IPS-15b (cell line): ENCODE measurements around the gene ATRX.
"Not testable (repeated sequence)": the region's sequence is repeated elsewhere in the genome, so short reads cannot be mapped to it uniquely, and the experiment has no call there.

Experiments
- H3K27me3 ChIP-seq: one replicate; pipeline ENCODE4 v1.6.1; 2013; ENCODE audit warnings: low read length; ENCODE audit not compliant: control insufficient read depth, insufficient read depth
- H3K36me3 ChIP-seq: one replicate; pipeline ENCODE4 v1.6.1; 2013; ENCODE audit warnings: low read length; ENCODE audit not compliant: control insufficient read depth, insufficient read depth
- H3K4me1 ChIP-seq: one replicate; pipeline ENCODE4 v1.6.1; 2013; ENCODE audit warnings: mild to moderate bottlenecking, low read length; ENCODE audit not compliant: control insufficient read depth, insufficient read depth
- H3K4me3 ChIP-seq: one replicate; pipeline ENCODE4 v1.5.1; 2013; ENCODE audit warnings: low read depth, low read length
- H3K9ac ChIP-seq: one replicate; pipeline ENCODE4 v1.6.1; 2013; ENCODE audit warnings: low read depth, mild to moderate bottlenecking, low read length
- H3K9me3 ChIP-seq: one replicate; pipeline ENCODE4 v1.6.1; 2013; ENCODE audit warnings: mild to moderate bottlenecking, low read length; ENCODE audit not compliant: control insufficient read depth, insufficient read depth

The ATRX gene

DNA sequence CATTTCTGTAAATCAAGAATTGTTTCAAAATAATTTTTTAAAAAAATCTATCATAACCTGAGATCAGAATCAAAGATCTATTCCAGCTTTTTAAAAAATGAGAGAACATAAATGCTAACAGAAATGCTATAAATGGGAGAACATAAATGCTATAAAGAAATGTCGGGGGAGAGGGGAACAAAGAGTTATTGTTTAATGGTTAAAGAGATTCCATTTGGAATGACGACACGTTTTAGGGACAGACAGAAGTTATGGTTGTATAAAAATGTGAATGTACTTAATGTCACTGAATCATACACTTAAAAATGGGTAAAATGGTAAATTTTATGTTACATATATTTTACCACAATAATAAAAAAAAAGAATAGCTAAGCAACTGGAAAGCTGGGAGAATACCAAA, 127.1 kb downstream of the ATRX start:
- Histone ChIP-seq H3K9me3 (no peaks in the 10 kb centered on the region), H3K27me3 (no peaks in the 10 kb centered on the region), H3K9ac (no peak overlapping the region), H3K4me1 (no peaks in the 10 kb centered on the region), H3K4me3 (no peak overlapping the region), H3K36me3 (peaks cover 2% of the 10 kb centered on the region)

DNA sequence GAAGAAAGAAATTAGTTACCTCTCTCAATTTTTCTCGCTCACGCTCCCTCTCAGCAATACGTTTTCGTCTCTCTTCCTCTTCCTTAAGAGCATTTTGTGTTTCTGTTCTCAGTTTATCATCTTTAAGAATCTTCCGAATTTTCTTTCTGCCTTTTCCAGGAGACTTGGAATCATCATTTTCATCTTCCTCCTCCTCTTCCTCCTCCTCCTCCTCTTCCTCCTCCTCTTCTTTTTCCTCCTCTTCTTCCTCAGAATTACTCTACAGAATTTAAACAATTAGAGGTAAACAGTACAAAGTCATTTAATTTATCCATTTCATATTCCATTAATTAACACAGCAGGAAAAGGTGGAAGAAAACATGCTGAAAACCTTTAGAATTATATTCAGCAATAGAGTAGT, 133.9 kb downstream of the ATRX start:
- no peaks in the 10 kb centered on the region for H3K4me1 ChIP-seq
- H3K27me3 ChIP-seq, result no peaks in the 10 kb centered on the region
- H3K9ac ChIP-seq, result no peak overlapping the region
- H3K36me3 ChIP-seq, result peaks cover 2% of the 10 kb centered on the region
- no peaks in the 10 kb centered on the region for H3K9me3 ChIP-seq
- H3K4me3 ChIP-seq, result no peak overlapping the region

DNA sequence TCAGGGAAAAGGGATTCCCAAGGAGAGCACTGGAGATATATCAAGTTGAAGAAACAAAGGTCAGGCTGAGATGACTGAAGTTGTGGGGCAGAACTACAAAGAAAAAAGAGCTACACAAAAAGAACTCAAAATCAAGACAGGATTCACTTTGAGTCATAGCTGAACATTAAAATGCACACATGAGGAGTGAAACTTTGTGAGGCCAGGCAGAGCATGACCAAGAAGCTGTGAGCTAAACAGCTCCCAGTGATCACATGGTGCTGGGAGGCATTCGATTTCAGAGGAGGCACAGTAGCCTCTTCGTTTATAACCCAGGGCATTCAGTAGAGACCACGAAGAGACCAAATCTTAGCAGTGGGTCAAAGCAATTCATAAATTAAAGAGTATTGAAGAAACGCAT, 145.3 kb downstream of the ATRX start:
- Histone ChIP-seq H3K36me3 (no peaks in the 10 kb centered on the region), H3K27me3 (no peaks in the 10 kb centered on the region), H3K9me3 (no peaks in the 10 kb centered on the region), H3K9ac (no peak overlapping the region), H3K4me1 (no peaks in the 10 kb centered on the region), H3K4me3 (no peak overlapping the region)

DNA sequence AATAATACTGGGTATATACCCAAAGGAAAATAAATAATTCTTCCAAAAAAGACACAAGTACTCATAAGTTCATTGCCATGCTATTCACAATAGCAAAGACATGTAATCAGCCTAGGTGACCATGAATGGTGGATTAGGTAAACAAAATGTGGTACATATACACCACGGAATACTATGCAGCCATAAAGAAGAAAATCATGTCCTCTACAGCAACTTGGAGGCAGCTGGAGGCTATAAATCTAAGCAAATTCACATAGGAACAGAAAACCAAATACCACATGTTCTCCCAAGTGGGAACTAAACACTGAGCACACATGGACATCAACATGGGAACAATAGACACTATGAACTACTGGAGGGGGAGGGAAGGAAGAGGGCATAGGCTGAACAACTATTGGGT, 146.2 kb downstream of the ATRX start:
- no peaks in the 10 kb centered on the region for H3K27me3 ChIP-seq
- H3K4me1 ChIP-seq, result no peaks in the 10 kb centered on the region
- H3K9me3 ChIP-seq, result no peaks in the 10 kb centered on the region
- H3K36me3 ChIP-seq, result no peaks in the 10 kb centered on the region
- H3K9ac ChIP-seq, result no peak overlapping the region
- H3K4me3 ChIP-seq, result no peak overlapping the region

- H3K27me3 ChIP-seq, result no peaks in the 10 kb centered on the region
- no peaks in the 10 kb centered on the region for H3K36me3 ChIP-seq
- H3K9ac ChIP-seq, result no peak overlapping the region
- H3K4me3 ChIP-seq, result no peak overlapping the region
- H3K4me1 ChIP-seq, result no peaks in the 10 kb centered on the region
- H3K9me3 ChIP-seq, result no peaks in the 10 kb centered on the region
Observed at GRCh38 chrX:77638397-77638796, 147.6 kb downstream of the ATRX start.

GRCh38 chrX:77635373-77635772, 150.6 kb downstream of the ATRX start:
- H3K36me3 ChIP-seq, result no peaks in the 10 kb centered on the region
- no peak overlapping the region for H3K4me3 ChIP-seq

DNA sequence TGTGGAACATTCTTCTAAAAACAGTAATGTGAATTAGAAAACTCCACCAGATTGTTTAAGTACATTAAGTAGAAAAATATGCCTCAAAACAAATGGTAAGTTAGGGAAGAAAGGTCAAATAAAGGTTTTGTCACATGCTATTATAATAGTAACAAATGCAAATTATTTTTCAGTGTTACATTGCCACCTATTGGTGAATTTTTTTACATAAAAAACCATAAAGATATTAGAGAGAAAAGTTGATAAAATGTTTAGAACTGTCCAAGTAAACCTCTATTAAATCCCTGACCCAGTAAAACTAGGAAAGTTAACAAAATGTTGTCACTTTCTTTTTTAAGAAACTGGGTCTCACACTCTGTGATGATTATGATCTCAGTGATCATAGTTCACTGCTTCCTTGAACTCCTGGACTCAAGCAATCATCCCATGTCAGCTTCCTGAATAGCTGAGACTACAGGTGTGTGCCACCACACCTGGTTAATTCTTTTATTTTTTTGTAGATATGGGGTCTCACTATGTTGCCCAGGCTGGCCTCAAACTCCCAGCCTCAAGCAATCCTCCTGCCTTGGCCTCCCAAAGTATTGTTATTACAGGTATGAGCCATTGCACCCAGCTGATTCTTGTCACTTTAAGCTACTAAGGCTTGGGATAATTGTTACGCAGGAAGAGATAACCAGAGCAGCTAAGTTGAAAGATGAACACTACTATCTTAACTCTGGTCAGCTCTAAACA, 157.6 kb downstream of the ATRX start:
- no peak overlapping the region for H3K4me3 ChIP-seq
- H3K9ac ChIP-seq, result no peak overlapping the region
- H3K36me3 ChIP-seq, result no peaks in the 10 kb centered on the region
- H3K4me1 ChIP-seq, result no peaks in the 10 kb centered on the region
- H3K9me3 ChIP-seq, result peaks cover 3% of the 10 kb centered on the region
- H3K27me3 ChIP-seq, result no peaks in the 10 kb centered on the region

More at GRCh38 chrX:77635373-77635772, 150.6 kb downstream of the ATRX start:
- H3K4me1 ChIP-seq, result no peaks in the 10 kb centered on the region
- no peaks in the 10 kb centered on the region for H3K27me3 ChIP-seq
- H3K9me3 ChIP-seq, result no peaks in the 10 kb centered on the region
- H3K9ac ChIP-seq, result no peak overlapping the region

DNA sequence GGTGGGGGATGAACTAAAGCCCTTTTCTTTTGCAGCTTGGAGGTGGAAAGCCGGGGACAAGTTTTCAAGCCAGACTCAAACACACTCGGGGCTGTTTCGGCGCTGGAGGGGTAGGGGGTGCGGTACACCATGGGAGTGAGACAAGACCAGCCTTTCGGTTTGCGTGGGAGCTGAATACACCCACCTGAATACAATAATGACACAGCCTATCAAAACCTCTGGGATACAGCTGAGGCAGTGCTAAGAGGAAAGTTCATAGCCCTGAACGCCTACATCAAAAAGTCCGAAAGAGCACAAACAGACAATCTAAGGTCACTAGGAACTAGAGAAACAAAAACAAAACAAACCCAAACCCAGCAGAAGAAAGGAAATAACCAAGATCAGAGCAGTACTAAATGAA, 163.3 kb downstream of the ATRX start:
- H3K4me1 ChIP-seq, result no peaks in the 10 kb centered on the region
- no peak overlapping the region for H3K4me3 ChIP-seq
- no peaks in the 10 kb centered on the region for H3K36me3 ChIP-seq
- H3K27me3 ChIP-seq, result no peaks in the 10 kb centered on the region
- H3K9ac ChIP-seq, result no peak overlapping the region
- H3K9me3 ChIP-seq, result no peaks in the 10 kb centered on the region

DNA sequence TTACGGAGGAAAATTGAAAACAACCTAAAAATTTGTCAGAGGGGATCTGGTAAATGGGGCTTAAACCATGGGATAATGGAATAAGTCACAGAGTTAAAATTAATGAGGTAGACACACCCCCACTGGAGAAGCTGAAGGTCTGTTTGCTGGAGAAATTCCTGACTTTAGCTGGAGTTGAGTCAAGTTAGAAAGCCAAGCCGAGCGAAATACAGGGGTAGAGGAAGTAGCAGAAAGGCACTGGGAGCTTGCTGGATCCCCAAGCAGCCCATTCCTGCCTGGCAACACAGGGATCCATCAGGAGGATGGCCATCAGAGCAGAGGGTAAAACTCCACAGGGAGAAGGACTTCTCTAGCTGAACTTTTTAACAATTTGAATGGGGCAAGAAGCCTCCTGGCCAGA, 163.8 kb downstream of the ATRX start:
- Histone ChIP-seq H3K4me3 (no peak overlapping the region), H3K9me3 (no peaks in the 10 kb centered on the region), H3K36me3 (no peaks in the 10 kb centered on the region), H3K27me3 (no peaks in the 10 kb centered on the region), H3K9ac (no peak overlapping the region), H3K4me1 (no peaks in the 10 kb centered on the region)

DNA sequence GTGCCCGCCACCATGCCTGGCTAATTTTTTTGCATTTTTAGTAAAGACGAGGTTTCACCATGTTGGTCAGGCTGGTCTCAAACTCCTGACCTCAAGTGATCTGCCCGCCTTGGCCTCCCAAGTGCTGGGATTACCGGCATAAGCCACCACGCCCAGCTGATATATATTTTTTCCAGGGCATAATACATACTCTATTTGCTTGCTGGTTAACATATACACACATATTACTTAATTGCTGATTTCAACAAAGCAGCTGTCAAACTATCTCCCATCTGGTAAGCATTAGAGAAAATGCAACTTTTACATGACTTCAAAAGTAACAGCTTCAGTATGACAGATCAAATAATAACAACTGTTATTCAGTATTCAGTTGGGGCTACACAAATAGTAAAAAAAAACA, 164.6 kb downstream of the ATRX start:
- H3K36me3 ChIP-seq, H3K9ac ChIP-seq, H3K4me1 ChIP-seq, H3K27me3 ChIP-seq, H3K4me3 ChIP-seq, H3K9me3 ChIP-seq: not testable (repeated sequence)

GRCh38 chrX:77617206-77617605, 168.8 kb downstream of the ATRX start:
- no peaks in the 10 kb centered on the region for H3K4me1 ChIP-seq
- no peak overlapping the region for H3K9ac ChIP-seq
- peaks cover 3% of the 10 kb centered on the region for H3K36me3 ChIP-seq
- no peaks in the 10 kb centered on the region for H3K9me3 ChIP-seq
- no peak overlapping the region for H3K4me3 ChIP-seq
- no peaks in the 10 kb centered on the region for H3K27me3 ChIP-seq

DNA sequence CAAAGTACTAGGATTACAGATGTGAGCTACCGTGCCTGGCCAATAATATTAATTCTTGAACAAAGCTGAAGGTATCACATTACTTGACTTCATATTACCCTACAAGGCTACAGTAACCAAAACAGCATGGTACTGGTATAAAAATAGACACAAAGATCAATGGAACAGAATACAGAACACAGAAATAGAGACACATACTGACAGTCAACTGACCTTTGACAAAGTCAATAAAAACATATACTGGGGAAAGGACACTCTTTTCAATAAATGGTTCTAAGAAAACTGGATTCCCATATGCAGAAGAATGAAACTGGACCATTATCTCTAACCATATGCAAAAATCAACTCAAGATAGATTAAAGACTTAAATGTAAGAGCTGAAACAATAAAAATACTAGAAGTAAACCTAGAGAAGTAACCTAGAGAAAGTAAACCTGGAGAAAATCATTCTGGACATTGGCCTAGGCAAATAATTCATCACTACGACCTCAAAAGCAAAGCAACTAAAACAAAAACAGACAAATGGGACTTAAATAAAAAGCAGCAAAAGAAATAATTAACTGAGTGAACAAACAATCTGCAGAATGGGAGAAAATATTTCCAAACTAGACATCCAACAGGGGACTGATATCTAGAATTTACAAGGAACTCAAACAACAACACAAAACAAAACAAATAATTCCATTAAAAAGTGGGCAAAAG, 182.2 kb downstream of the ATRX start:
- no peaks in the 10 kb centered on the region for H3K36me3 ChIP-seq
- no peak overlapping the region for H3K4me3 ChIP-seq
- no peak overlapping the region for H3K9ac ChIP-seq
- no peaks in the 10 kb centered on the region for H3K4me1 ChIP-seq
- H3K9me3 ChIP-seq, result no peaks in the 10 kb centered on the region
- H3K27me3 ChIP-seq, result no peaks in the 10 kb centered on the region
